DOHH2 (cell line): ENCODE data around the gene CCDC170.

ENCODE experiments used
- EZH2phosphoT487 ChIP-seq: fragments of 200-600 bp; sonication (generic); IDR thresholded peaks from 2 replicates; pipeline ENCODE4 v1.6.1; 2017; ENCODE audit warnings: borderline replicate concordance, mild to moderate bottlenecking, antibody characterized with exemption, low read length, moderate library complexity, mixed read lengths
- TF ChIP-seq, protein P1 (sequence below): fragments of 200-600 bp; sonication (generic); IDR thresholded peaks from one replicate; pipeline ENCODE4 v1.5.1; 2014; ENCODE audit warnings: antibody characterized with exemption, mild to moderate bottlenecking, low read depth, low read length; ENCODE audit not compliant: poor library complexity, severe bottlenecking

DNA sequence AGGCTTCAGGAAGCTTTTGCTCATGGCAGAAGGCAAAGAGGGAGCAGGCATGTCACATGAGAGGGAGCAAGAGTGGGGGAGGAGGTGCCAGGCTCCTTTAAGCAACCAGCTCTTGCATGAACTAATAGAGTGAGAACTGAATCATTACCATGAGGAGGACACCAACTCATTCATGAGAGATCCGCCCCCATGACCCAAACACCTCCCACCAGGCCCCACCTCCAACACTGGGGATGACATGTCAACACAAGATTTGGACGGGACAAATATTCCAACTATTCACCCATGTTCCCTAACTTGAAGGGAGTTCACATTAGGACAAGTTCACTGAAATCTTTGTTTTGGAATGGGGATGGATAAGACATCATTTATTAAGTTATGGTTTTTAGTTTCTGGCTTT, 158.5 kb downstream of the CCDC170 start:
- TF ChIP-seq, protein P1, sequence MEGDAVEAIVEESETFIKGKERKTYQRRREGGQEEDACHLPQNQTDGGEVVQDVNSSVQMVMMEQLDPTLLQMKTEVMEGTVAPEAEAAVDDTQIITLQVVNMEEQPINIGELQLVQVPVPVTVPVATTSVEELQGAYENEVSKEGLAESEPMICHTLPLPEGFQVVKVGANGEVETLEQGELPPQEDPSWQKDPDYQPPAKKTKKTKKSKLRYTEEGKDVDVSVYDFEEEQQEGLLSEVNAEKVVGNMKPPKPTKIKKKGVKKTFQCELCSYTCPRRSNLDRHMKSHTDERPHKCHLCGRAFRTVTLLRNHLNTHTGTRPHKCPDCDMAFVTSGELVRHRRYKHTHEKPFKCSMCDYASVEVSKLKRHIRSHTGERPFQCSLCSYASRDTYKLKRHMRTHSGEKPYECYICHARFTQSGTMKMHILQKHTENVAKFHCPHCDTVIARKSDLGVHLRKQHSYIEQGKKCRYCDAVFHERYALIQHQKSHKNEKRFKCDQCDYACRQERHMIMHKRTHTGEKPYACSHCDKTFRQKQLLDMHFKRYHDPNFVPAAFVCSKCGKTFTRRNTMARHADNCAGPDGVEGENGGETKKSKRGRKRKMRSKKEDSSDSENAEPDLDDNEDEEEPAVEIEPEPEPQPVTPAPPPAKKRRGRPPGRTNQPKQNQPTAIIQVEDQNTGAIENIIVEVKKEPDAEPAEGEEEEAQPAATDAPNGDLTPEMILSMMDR, result no peak
- no peak for TF ChIP-seq EZH2phosphoT487
